ENCODE data around the gene SLC44A5.
A peak's percentile ranks its signal among the peaks of the same experiment; 100 is the strongest.
"Not testable (repeated sequence)": the region's sequence is repeated elsewhere in the genome, so short reads cannot be mapped to it uniquely, and the experiment has no call there.

SLC44A5 gene

DNA sequence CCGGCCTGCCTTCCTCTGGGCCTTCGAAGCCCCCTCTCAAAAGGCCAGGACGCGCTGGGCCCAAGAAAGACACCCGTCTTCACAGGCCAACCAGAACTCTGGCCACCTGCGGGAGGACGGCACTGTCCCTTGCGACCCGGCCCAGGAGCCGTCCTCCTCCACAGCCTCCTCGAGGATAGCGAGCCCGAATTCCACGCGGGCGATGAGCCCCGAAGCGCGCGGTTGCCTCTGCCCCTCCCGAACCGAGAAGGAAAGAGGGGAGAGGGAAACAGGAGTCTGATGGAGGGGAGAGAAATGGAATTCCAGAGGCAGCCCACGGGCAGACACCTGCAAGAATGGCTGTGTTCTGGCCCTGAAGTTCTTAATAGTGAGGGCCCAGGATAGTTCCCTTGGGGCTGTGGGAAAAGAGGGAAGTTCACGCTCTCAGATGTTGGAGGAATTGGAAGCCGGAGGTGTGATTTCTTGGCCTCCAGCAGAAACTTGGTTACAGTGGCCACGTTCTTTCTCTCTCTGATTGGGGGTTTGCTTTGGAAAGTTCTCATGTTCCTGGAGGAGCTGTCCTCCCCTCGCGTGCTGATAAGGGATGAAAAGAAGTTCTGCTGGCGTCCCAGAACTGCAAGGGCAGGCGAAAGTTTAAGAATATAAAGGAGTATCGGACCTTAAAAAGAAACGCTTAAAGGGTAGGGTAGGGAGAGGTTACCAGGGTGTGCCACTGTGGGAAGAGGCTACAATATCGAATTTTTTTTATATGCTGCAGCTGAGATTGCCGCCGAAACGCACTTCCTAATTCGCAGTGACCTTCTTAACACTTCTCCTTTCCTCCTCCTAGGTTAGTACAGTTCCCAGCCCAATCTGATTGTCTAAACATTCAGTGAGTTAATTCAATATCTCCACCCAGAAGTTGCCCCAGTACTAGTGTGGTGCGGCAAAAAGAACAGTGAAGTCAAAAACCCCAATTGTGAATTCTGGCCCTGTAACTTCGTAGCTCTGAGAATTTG is 5.8 kb upstream of the SLC44A5 start:
- FAIRE-seq (no peak), DNase-seq (ENCODE audit: insufficient read length) (no peak)
- TF ChIP-seq TAF1 (IDR thresholded peaks at IDR 0.05; ENCODE audit: borderline replicate concordance, low read depth, low read length) (no peak), POLR2AphosphoS5 (IDR thresholded peaks at IDR 0.05; ENCODE audit: low read depth, low read length) (no peak), POLR2A (IDR thresholded peaks at IDR 0.05; ENCODE audit: low read depth, low read length) (no peak)

DNA sequence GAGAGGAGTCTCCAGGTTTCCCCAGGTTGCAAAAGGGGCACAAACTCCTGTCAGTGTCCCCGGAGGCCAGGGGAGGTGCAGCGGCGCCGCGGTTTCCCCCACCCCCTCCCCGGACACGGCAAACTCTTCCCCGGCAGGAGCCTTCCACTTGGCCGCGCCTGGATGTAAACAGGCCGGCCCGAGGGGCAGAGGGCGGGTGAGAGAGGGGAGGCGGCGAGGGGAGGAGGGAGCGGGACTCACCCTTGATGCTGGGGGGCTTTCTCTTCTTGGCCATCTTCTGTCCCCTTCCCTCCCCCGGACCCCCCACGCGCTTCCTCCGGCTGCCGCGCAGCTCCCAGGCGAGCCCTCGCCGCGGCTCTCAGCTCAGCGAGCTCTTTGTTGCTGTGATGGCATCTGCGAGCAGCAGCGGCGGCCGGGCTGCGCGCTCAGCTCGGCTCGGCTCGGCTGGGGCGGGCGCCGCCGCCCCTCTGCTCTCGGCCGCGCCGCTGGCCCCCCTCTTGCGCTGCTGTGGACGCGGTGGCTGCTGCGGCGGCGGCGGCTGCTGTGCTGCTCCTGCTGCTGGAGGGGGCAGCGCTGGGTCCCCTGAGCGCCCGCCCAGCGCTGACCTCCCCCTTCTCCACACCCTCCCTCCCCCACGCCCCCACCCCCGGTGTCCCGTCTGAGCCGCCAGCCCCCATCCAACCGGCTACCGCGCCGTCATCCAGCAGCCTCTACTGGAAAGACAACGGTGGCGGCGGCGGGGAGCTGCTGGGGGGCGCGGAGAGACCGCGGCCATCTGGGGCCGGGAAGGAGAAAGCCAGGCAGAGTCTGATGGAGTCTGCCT is 4.9 kb upstream of the SLC44A5 start:
- FAIRE-seq (no peak), DNase-seq (ENCODE audit: insufficient read length) (peak; percentile 28)
- TF ChIP-seq POLR2AphosphoS5 (IDR thresholded peaks at IDR 0.05; ENCODE audit: low read depth, low read length) (no peak), TAF1 (IDR thresholded peaks at IDR 0.05; ENCODE audit: borderline replicate concordance, low read depth, low read length) (no peak), POLR2A (IDR thresholded peaks at IDR 0.05; ENCODE audit: low read depth, low read length) (no peak)

- TF ChIP-seq POLR2A (IDR thresholded peaks at IDR 0.05; ENCODE audit: low read depth, low read length) (no peak), TAF1 (IDR thresholded peaks at IDR 0.05; ENCODE audit: borderline replicate concordance, low read depth, low read length) (no peak), POLR2AphosphoS5 (IDR thresholded peaks at IDR 0.05; ENCODE audit: low read depth, low read length) (no peak)
- DNase-seq (ENCODE audit: insufficient read length) = no peak
- no peak for FAIRE-seq
These were observed 3.5 kb upstream of the SLC44A5 start for GRCh38 chr1:75614399-75614756.

GRCh38 chr1:75613916-75614315 is 3.0 kb upstream of the SLC44A5 start:
- DNase-seq (ENCODE audit: insufficient read length) = no peak
- no peak for TF ChIP-seq POLR2A (IDR thresholded peaks at IDR 0.05; ENCODE audit: low read depth, low read length)
- no peak for TF ChIP-seq TAF1 (IDR thresholded peaks at IDR 0.05; ENCODE audit: borderline replicate concordance, low read depth, low read length)
- no peak for TF ChIP-seq POLR2AphosphoS5 (IDR thresholded peaks at IDR 0.05; ENCODE audit: low read depth, low read length)
- no peak for FAIRE-seq

GRCh38 chr1:75612976-75613375 is 2.1 kb upstream of the SLC44A5 start:
- no peak for FAIRE-seq
- TF ChIP-seq POLR2A (IDR thresholded peaks at IDR 0.05; ENCODE audit: low read depth, low read length) (no peak), POLR2AphosphoS5 (IDR thresholded peaks at IDR 0.05; ENCODE audit: low read depth, low read length) (no peak), TAF1 (IDR thresholded peaks at IDR 0.05; ENCODE audit: borderline replicate concordance, low read depth, low read length) (no peak)
- DNase-seq (ENCODE audit: insufficient read length) = no peak

- FAIRE-seq = no peak
- DNase-seq (ENCODE audit: insufficient read length) = no peak
These were observed 8.4 kb downstream of the SLC44A5 start for GRCh38 chr1:75602486-75602885.

GRCh38 chr1:75600781-75601180 is 10.1 kb downstream of the SLC44A5 start:
- no peak for DNase-seq (ENCODE audit: insufficient read length)
- TF ChIP-seq POLR2A (IDR thresholded peaks at IDR 0.05; ENCODE audit: low read depth, low read length) = no peak
- TF ChIP-seq POLR2AphosphoS5 (IDR thresholded peaks at IDR 0.05; ENCODE audit: low read depth, low read length) = no peak
- no peak for TF ChIP-seq TAF1 (IDR thresholded peaks at IDR 0.05; ENCODE audit: borderline replicate concordance, low read depth, low read length)
- FAIRE-seq = no peak

More at GRCh38 chr1:75602486-75602885, 8.4 kb downstream of the SLC44A5 start:
- TF ChIP-seq TAF1 (IDR thresholded peaks at IDR 0.05; ENCODE audit: borderline replicate concordance, low read depth, low read length) = no peak
- no peak for TF ChIP-seq POLR2A (IDR thresholded peaks at IDR 0.05; ENCODE audit: low read depth, low read length)
- no peak for TF ChIP-seq POLR2AphosphoS5 (IDR thresholded peaks at IDR 0.05; ENCODE audit: low read depth, low read length)

DNA sequence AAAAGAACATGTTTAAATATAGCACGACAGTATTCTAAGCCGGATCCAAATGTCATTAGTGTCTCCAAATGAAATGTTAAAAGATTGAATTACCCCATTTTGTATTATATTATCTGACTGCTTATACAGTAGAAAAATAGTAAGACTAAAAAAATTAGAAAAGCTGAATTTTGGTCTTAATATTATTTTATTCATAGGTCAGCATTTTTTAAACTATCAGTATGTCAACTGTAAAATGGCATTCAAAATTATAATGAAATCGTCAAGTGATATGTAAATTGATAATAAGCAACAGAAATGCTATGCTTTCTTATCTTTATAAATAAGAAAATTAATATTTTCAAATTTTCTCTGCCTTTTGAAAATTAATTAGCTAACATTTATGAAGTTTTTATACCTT is 16.6 kb downstream of the SLC44A5 start:
- FAIRE-seq (no peak), DNase-seq (ENCODE audit: insufficient read length) (no peak)
- TF ChIP-seq POLR2AphosphoS5 (IDR thresholded peaks at IDR 0.05; ENCODE audit: low read depth, low read length) (no peak), TAF1 (IDR thresholded peaks at IDR 0.05; ENCODE audit: borderline replicate concordance, low read depth, low read length) (no peak), POLR2A (IDR thresholded peaks at IDR 0.05; ENCODE audit: low read depth, low read length) (no peak)

DNA sequence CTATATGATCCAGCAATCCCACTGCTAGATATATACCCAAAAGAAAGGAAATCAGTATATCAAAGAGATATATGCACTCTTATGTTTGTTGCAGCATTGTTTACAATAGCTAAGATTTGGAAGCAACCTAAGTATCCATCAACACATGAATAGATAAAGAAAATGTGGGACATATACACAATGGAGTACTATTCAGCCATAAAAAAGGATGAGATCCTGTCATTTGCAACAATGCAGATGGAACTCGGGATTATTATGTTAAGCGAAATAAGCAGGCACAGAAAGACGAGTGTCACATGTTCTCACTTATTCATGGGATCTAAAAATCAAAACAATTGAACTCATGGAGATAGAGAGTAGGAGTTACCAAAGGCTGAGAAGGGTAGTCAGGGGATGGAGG is 17.5 kb downstream of the SLC44A5 start:
- DNase-seq (ENCODE audit: insufficient read length); FAIRE-seq: not testable (repeated sequence)

DNA sequence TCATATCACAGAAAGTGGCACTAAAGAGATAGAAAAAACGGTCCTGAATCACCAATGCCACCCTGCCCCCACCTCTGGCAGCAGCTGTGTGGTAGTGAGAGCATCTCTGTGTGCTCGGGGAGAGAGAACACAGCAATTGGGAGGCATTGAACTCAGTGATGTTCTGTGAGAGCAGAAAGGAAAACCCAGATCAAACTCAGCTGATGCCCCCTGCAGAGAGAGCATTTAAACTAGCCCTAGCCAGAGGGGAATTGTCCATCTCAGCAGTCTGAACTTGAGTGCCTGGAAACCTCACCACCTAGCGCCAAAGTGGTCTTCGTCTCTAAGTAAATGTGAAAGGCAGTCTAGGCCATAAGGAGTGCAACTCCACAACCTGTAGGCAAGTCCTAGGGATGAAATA is 21.3 kb downstream of the SLC44A5 start:
- no peak for FAIRE-seq
- no peak for DNase-seq (ENCODE audit: insufficient read length)
- TF ChIP-seq POLR2AphosphoS5 (IDR thresholded peaks at IDR 0.05; ENCODE audit: low read depth, low read length) (no peak), TAF1 (IDR thresholded peaks at IDR 0.05; ENCODE audit: borderline replicate concordance, low read depth, low read length) (no peak), POLR2A (IDR thresholded peaks at IDR 0.05; ENCODE audit: low read depth, low read length) (no peak)

DNA sequence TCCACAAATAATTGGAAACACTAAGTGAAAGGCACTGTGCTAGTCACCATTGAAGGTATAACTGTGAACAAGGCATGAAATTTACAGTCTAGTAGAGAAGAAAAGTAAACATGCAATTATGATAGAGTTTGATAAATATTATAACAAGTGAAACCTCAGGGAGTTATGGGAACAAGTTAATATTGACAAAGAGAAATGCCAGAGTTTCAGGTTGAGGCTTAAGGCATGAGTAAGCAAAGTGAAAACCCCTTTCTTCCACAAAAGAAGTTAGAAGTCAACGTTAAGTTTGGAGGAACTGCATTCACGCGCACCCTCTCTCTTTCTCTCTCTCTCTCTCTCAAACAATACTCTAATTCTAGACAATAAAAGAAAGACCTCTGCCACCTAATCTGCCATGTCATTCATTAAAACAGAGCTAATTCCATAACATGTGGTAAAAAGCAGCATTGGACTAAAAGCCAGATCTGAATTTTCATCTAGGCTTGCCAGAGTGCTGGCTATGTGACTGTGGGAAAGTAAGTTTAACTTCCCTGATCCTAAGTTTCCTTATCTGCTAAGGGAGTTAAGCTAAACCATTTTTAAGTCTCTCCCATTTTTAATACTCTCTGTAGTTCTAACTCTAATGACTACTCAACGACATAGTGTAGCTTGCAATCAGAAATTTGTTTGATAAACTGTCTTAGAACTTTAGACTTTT is 22.0 kb downstream of the SLC44A5 start:
- DNase-seq (ENCODE audit: insufficient read length) (no peak), FAIRE-seq (no peak)
- TF ChIP-seq POLR2AphosphoS5 (IDR thresholded peaks at IDR 0.05; ENCODE audit: low read depth, low read length) = no peak
- no peak for TF ChIP-seq TAF1 (IDR thresholded peaks at IDR 0.05; ENCODE audit: borderline replicate concordance, low read depth, low read length)
